Activated CD8-positive, alpha-beta T cell treated with anti-CD3 and anti-CD28 coated beads, Interleukin-2, amount 10 ng/mL, durations not matched to agents 7 days and 5 days (primary cell): Measurements from ENCODE around the gene PXMP4. TPM values are rescaled to one million over a fixed set of nuclear protein-coding genes. Genes with fewer than 3 reads are reported as not detected.
A peak's percentile ranks its signal among the peaks of the same experiment; 100 is the strongest.
"Not testable (repeated sequence)": the region's sequence is repeated elsewhere in the genome, so short reads cannot be mapped to it uniquely, and the experiment has no call there.

Source experiments
- ATAC-seq: fragments of 150-1000 bp; cut with Tn5 transposase; one replicate; pipeline ENCODE4 v1.10.0; 2021; ENCODE audit warnings: moderate library complexity
- CTCF ChIA-PET: fragments of 350-600 bp; sonication (Branson Sonifier 250); formaldehyde crosslinking; loops from one replicate; lab custom pipeline; 2021; ENCODE audit warnings: antibody characterized with exemption; lab: Charles Lee
- POLR2A ChIA-PET: fragments of 350-600 bp; sonication (Branson Sonifier 250); formaldehyde crosslinking; loops from one replicate; lab custom pipeline; 2021; ENCODE audit warnings: antibody characterized with exemption; lab: Charles Lee
- DNase-seq: peaks from one replicate; pipeline ENCODE4 v3.0.0-alpha.2; 2020
- H3K27ac Mint-ChIP-seq: one replicate; pipeline ENCODE4 v1.8.0; 2021; ENCODE audit warnings: mild to moderate bottlenecking, mixed read lengths
- H3K27me3 Mint-ChIP-seq: one replicate; pipeline ENCODE4 v1.8.0; 2021; ENCODE audit warnings: low read depth, mixed read lengths
- H3K36me3 Mint-ChIP-seq: one replicate; pipeline ENCODE4 v1.8.0; 2021; ENCODE audit warnings: low read depth, mixed read lengths
- H3K4me1 Mint-ChIP-seq: one replicate; pipeline ENCODE4 v1.8.0; 2021; ENCODE audit warnings: low read depth, mixed read lengths
- H3K4me3 Mint-ChIP-seq: one replicate; pipeline ENCODE4 v1.8.0; 2021; ENCODE audit warnings: mild to moderate bottlenecking, mixed read lengths
- H3K9me3 Mint-ChIP-seq: one replicate; pipeline ENCODE4 v1.8.0; 2022; ENCODE audit warnings: mixed read lengths; ENCODE audit not compliant: insufficient read depth
- total RNA-seq, 2 experiments: library from RNA; stranded (reverse); gene quantifications; one replicate each; pipeline ENCODE4 v1.2.3, GENCODE V29; 2021

Gene PXMP4, protein sequence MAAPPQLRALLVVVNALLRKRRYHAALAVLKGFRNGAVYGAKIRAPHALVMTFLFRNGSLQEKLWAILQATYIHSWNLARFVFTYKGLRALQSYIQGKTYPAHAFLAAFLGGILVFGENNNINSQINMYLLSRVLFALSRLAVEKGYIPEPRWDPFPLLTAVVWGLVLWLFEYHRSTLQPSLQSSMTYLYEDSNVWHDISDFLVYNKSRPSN
- total RNA-seq, result 10 to 100 TPM; 17.1 to 17.7 TPM

DNA sequence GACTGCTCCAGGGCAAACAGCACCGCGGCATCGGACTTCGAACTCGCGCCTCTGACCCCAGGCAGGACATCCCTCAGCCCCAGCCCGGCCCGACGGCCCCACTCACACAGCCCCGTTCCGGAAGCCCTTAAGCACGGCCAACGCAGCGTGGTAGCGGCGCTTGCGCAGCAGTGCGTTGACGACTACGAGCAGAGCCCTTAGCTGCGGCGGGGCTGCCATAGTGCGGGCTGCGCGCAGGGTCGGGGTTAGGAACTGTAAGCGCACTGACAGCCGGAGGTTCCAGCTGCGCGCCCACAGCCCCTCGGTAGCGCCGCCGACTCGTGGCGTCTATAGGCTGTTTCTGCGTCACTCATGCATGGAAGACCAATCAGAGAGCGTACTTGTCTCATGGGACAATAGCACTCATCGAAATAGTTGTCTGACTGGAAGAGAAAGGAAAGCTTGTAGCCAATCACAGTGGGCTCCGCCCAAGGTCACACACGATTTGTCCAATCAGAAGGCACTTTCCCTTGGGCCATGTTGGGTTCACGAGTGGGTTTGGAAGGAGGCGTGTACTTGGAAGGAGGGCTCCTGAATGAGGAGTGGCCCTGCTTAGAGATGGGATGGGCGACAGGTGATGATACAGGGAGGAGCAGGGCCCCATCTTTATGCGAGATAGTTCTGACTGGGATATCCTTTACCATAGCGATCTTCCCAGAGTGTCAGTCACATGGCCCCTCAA, at the start of gene PXMP4:
Gene PXMP4 (minus strand): TSS at position 322 of the 721 bp plus-strand sequence. CDS start 103 bp downstream, at position 219.
- peak within 1 kb of the TSS; percentile 91 for H3K4me3 Mint-ChIP-seq
- ATAC-seq, result peak; percentile 99
- ChIA-PET CTCF (interaction anchor here (0.5 to 3.3 kb wide), 10 partner anchors 8 to 1374 kb away, joined by 3 to 12 read pairs (median 5); partner anchors contain the start of genes ACTL10, CBFA2T2 and ZNF341), POLR2A (interaction anchor here (0.8 to 1.9 kb wide), 12 partner anchors 11 to 392 kb away, joined by 3 to 17 read pairs (median 4); partner anchors contain the start of genes E2F1, EIF2S2 and ZNF341)
- H3K36me3 Mint-ChIP-seq, result no peaks in the 10 kb centered on the region
- no peaks in the 10 kb centered on the region for H3K27me3 Mint-ChIP-seq
- H3K4me1 Mint-ChIP-seq, result peaks cover 27% of the 10 kb centered on the region
- DNase-seq, result peak; percentile 93
- H3K27ac Mint-ChIP-seq, result peak within 1 kb of the TSS; percentile 81
- H3K9me3 Mint-ChIP-seq, result no peaks in the 10 kb centered on the region

DNA sequence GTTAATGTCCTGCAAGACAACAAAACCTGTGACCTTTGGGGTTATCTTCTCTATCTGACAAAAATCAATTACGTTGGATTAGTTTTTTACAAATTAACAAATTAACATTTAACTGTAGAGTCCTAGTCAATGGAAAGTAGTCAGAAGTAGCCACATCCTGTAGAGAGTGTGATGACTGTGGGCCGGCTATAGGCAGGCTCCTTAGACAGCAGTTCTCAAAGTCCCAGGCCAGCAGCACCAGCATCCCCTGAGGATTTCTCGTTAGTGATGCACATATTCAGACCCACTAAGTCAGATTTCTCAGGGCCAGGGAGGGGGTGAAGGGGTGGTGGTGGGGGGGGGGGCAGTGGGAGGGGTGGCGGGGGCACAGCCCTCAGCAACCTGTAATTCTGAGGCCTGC, 48.9 kb upstream of the PXMP4 start:
- POLR2A ChIA-PET, result no interaction called here
- ATAC-seq, result no peak

DNA sequence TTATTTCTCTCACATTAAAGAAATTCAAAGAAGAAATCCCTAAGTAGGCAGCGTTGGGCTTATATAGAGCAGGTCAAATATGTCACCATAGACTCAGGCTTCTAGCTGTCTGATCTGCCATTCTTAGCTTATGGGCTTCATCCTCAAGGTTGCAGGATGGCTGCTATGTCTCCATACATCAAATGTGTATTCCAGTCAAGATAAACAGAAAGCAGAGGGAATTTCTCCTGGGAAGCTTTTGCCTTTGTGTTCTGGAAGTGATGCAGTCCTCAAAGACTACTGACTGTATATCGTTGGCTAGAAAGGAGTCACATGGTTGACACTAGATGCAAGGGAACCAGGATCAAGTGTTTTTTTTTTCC, 47.6 kb upstream of the PXMP4 start:
- ChIA-PET CTCF (interaction anchor here (1.2 kb wide), 1 partner anchor 24 kb away, joined by 4 read pairs; no protein-coding TSS in a partner anchor), POLR2A (interaction anchor here (0.5 kb wide), 1 partner anchor 1349 kb away, joined by 3 read pairs; no protein-coding TSS in a partner anchor)
- ATAC-seq (no peak), DNase-seq (no peak)
- Mint-ChIP-seq H3K4me3 (no peak overlapping the region), H3K27ac (no peak overlapping the region), H3K9me3 (no peaks in the 10 kb centered on the region), H3K4me1 (peaks cover 8% of the 10 kb centered on the region), H3K27me3 (no peaks in the 10 kb centered on the region), H3K36me3 (peaks cover 14% of the 10 kb centered on the region)

More for the DNA sequence above, 48.9 kb upstream of the PXMP4 start:
- no peaks in the 10 kb centered on the region for H3K27me3 Mint-ChIP-seq
- peaks cover 10% of the 10 kb centered on the region for H3K4me1 Mint-ChIP-seq
- H3K36me3 Mint-ChIP-seq, result peaks cover 17% of the 10 kb centered on the region
- H3K4me3 Mint-ChIP-seq, result no peak overlapping the region
- CTCF ChIA-PET, result no interaction called here
- no peak overlapping the region for H3K27ac Mint-ChIP-seq
- no peaks in the 10 kb centered on the region for H3K9me3 Mint-ChIP-seq
- no peak for DNase-seq

DNA sequence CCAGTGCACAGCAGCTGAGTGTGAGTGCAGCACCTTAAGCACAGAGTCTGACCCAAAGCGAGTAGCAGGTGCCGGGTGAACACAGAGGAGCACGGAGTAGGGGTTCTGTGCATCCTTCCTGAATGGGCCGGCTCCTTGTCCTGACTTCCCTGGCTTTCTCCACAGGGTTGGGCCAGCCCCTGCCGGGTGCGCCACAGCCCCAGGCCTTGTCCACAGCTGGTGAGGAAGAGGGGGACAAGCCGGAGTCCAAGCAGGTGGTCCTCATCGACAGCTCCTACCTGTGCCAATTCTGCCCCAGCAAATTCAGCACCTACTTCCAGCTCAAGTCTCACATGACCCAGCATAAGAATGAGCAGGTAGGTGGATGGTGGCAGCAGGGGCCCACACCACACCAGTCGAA, 46.6 kb upstream of the PXMP4 start:
- peaks cover 8% of the 10 kb centered on the region for H3K36me3 Mint-ChIP-seq
- H3K27me3 Mint-ChIP-seq, result no peaks in the 10 kb centered on the region
- ChIA-PET CTCF (no interaction called here), POLR2A (no interaction called here)
- no peak overlapping the region for H3K4me3 Mint-ChIP-seq
- H3K4me1 Mint-ChIP-seq, result peaks cover 8% of the 10 kb centered on the region
- no peaks in the 10 kb centered on the region for H3K9me3 Mint-ChIP-seq
- ATAC-seq (no peak), DNase-seq (no peak)
- no peak overlapping the region for H3K27ac Mint-ChIP-seq

DNA sequence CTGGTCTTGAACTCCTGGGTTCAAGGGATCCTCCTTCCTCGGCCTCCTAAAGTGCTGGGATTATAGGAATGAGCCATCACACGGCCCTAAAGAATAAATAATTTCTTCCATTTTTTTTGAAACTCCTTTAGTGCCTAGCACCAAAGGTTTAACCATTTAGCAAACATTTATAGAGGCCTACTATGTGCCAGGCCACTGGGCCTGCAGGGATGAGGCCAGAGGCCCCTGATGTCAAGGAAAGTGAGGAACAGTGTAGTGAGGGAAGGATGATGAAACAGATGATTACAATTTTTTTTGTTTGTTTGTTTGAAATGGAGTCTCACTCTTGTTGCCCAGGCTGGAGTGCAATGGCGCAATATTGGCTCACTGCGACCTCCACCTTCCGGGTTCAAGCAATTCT, 45.5 kb upstream of the PXMP4 start:
- Mint-ChIP-seq H3K36me3 (peaks cover 8% of the 10 kb centered on the region), H3K27ac (no peak overlapping the region), H3K4me1 (peaks cover 8% of the 10 kb centered on the region), H3K27me3 (no peaks in the 10 kb centered on the region), H3K4me3 (no peak overlapping the region), H3K9me3 (no peaks in the 10 kb centered on the region)
- ATAC-seq (no peak), DNase-seq (no peak)
- ChIA-PET CTCF (interaction anchor here (0.7 kb wide), 1 partner anchor 27 kb away, joined by 3 read pairs; no protein-coding TSS in a partner anchor), POLR2A (no interaction called here)

DNA sequence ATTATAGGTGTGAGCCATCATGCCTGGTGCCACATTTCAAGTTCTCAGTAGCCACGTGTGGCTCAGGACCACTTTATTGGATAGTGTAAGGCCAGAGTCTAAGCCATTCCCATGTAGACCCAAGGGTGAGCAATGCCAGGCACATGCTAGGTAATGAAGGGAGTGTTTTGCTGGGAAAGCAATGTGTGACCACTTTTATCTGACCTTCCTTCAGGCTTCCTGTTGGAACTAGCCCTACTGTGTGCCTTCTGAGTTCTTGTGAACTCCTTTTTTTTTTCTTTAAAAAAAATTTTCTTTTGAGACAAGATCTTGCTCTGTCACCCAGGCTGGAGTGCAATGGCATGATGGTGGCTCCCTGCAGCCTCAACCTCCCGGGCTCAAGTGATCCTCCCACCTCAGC, 45.0 kb upstream of the PXMP4 start:
- Mint-ChIP-seq H3K36me3 (peaks cover 8% of the 10 kb centered on the region), H3K4me1 (peaks cover 8% of the 10 kb centered on the region), H3K27ac (no peak overlapping the region), H3K9me3 (no peaks in the 10 kb centered on the region), H3K4me3 (no peak overlapping the region), H3K27me3 (no peaks in the 10 kb centered on the region)
- POLR2A ChIA-PET, result no interaction called here
- ATAC-seq (no peak), DNase-seq (no peak)
- CTCF ChIA-PET, result interaction anchor here (0.7 kb wide), 1 partner anchor 27 kb away, joined by 3 read pairs; no protein-coding TSS in a partner anchor

DNA sequence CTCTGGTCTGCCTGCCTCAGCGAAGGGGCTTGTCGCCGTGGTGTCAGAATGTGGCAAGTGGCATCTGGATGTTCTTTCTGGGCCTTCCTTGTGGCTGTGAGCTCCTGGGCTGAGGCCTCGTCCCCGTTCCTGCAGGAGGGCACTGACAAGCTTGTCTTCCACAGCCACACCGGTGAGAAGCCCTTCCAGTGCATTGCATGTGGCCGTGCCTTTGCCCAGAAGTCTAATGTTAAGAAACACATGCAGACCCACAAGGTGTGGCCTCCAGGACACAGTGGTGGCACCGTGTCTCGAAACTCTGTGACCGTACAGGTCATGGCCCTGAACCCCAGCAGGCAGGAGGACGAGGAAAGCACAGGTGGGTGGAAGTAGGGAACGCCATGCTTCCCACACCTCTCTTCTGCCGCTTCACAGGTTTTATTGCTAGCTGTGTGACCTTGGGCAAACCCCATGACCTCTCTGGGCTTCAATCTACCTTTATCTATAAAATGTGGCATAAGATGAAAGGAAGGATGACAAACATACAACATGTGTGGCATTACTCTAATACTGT, 41.7 kb upstream of the PXMP4 start:
- Mint-ChIP-seq H3K27ac (no peak overlapping the region), H3K27me3 (no peaks in the 10 kb centered on the region), H3K36me3 (peaks cover 19% of the 10 kb centered on the region), H3K4me1 (peaks cover under 1% of the 10 kb centered on the region), H3K4me3 (no peak overlapping the region), H3K9me3 (no peaks in the 10 kb centered on the region)
- CTCF ChIA-PET, result interaction anchor here (0.6 kb wide), 1 partner anchor 165 kb away, joined by 3 read pairs; no protein-coding TSS in a partner anchor
- DNase-seq, result no peak
- POLR2A ChIA-PET, result no interaction called here
- no peak for ATAC-seq

DNA sequence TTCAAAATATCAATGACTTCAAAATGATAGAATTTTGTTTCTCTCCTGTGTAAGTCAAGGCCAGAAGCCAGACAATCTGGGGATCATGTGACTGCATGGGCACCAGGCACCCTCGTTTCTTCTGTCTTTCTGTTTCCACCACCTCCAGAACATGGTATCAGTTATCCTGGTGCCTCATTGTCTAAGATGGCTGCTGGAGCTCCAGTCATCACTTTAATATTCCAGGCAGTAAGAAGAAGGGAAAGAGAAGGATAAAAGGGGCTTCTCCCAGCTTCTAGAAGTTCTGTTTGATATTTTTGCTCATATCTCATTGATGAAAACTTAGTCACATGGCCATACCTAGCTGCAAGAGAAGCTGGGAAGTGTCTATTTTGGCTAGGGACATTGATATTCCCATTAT, 37.3 kb upstream of the PXMP4 start:
- H3K27ac Mint-ChIP-seq, result no peak overlapping the region
- H3K4me1 Mint-ChIP-seq, result peaks cover 14% of the 10 kb centered on the region
- CTCF ChIA-PET, result interaction anchor here (0.6 kb wide), 1 partner anchor 116 kb away, joined by 3 read pairs; no protein-coding TSS in a partner anchor
- peaks cover 25% of the 10 kb centered on the region for H3K36me3 Mint-ChIP-seq
- no peak for DNase-seq
- no peaks in the 10 kb centered on the region for H3K9me3 Mint-ChIP-seq
- POLR2A ChIA-PET, result interaction anchor here (0.9 kb wide), 1 partner anchor 354 kb away, joined by 3 read pairs; no protein-coding TSS in a partner anchor
- no peaks in the 10 kb centered on the region for H3K27me3 Mint-ChIP-seq
- no peak for ATAC-seq
- no peak overlapping the region for H3K4me3 Mint-ChIP-seq

DNA sequence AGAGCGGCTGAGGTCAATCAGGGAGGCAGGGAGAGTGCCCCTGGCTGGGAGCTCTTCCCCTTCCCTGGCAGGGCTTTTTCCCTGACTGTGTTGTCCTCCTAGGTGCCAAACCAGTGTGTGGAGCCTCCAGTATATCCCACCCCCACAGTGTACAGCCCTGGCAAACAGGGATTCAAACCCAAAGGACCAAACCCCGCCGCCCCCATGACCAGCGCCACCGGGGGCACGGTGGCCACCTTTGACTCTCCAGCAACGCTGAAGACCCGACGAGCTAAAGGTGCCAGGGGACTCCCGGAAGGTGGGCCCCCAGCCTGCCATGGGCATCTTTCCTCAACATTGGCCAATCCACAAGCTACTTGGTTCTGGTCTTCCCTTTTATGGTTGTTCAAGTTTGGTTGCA, 36.9 kb upstream of the PXMP4 start:
- ATAC-seq (no peak), DNase-seq (no peak)
- Mint-ChIP-seq H3K27me3 (no peaks in the 10 kb centered on the region), H3K4me3 (no peak overlapping the region), H3K27ac (no peak overlapping the region), H3K36me3 (peaks cover 28% of the 10 kb centered on the region), H3K4me1 (peaks cover 14% of the 10 kb centered on the region), H3K9me3 (no peaks in the 10 kb centered on the region)
- ChIA-PET CTCF (interaction anchor here (1.0 kb wide), 2 partner anchors 35 to 158 kb away, joined by 4 read pairs; no protein-coding TSS in a partner anchor), POLR2A (interaction anchor here (0.9 kb wide), 1 partner anchor 354 kb away, joined by 3 read pairs; no protein-coding TSS in a partner anchor)

DNA sequence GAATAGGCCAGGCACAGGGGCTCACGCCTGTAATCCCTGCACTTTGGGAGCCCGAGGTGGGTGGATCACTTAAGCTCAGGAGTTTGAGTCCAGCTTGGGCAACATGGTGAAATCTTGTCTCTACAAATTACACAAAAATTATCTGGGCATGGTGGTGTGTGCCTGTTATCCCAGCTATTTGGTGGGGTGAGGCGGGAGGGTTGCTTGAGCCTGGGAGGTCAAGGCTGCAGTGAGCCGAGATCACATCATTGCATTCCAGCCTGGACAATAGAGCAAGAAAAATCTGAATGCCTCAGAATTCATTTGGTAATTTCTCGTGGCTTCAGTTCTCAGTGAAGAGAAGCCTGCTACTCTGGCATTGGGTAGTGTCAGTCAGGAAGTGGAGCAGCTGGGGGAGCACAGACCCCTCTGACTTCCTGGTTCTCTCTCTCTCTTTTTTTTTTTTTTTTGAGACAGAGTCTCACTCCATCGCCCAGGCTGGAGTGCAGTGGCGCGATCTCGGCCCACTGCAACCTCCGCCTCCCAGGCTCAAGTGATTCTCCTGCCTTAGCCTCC, 35.9 kb upstream of the PXMP4 start:
- H3K27me3 Mint-ChIP-seq, H3K4me3 Mint-ChIP-seq, H3K9me3 Mint-ChIP-seq, POLR2A ChIA-PET: not testable (repeated sequence)
- CTCF ChIA-PET, result interaction anchor here (0.8 to 1.4 kb wide), 4 partner anchors 17 to 159 kb away, joined by 3 to 4 read pairs (median 4); partner anchors contain the start of gene ZNF341
- Mint-ChIP-seq H3K36me3 (peaks cover 29% of the 10 kb centered on the region), H3K27ac (peak overlapping the region; percentile 82), H3K4me1 (peaks cover 14% of the 10 kb centered on the region)
- ATAC-seq, result peak; percentile 88
- peak; percentile 59 for DNase-seq

DNA sequence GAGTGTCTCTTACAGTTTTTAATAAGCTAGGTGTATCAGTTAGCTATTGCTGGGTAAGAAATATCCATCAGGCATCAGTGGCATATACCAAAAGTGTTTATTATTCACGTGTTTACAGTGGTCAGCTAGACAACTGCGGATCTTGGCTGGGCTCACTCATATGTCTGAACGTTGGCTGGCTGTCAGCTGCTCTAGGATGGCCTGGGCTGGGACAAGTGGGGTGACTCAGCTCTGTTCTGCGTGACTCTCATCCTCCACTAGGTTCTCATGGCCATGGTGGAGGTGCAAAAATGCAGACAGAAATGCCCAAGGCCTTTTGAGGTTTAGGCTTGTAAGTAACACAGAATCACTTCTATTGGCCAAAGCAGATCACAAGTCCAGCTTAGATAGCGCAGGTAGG, 33.7 kb upstream of the PXMP4 start:
- Mint-ChIP-seq H3K4me3 (no peak overlapping the region), H3K36me3 (peaks cover 27% of the 10 kb centered on the region), H3K9me3 (no peaks in the 10 kb centered on the region), H3K27ac (no peak overlapping the region), H3K27me3 (no peaks in the 10 kb centered on the region), H3K4me1 (peaks cover 14% of the 10 kb centered on the region)
- DNase-seq (no peak), ATAC-seq (no peak)
- CTCF ChIA-PET, result interaction anchor here (0.7 kb wide), 1 partner anchor 906 kb away, joined by 3 read pairs; no protein-coding TSS in a partner anchor
- POLR2A ChIA-PET, result no interaction called here
